ENCODE data around the gene TMEM263. TPM values are rescaled to one million over a fixed set of nuclear protein-coding genes. Genes with fewer than 3 reads are reported as not detected.
"Not testable (repeated sequence)": the region's sequence is repeated elsewhere in the genome, so short reads cannot be mapped to it uniquely, and the experiment has no call there.

Gene TMEM263
- total RNA-seq, 6 experiments from 2014 or later: 23.9 to 40.9 (median 38.1) TPM

DNA sequence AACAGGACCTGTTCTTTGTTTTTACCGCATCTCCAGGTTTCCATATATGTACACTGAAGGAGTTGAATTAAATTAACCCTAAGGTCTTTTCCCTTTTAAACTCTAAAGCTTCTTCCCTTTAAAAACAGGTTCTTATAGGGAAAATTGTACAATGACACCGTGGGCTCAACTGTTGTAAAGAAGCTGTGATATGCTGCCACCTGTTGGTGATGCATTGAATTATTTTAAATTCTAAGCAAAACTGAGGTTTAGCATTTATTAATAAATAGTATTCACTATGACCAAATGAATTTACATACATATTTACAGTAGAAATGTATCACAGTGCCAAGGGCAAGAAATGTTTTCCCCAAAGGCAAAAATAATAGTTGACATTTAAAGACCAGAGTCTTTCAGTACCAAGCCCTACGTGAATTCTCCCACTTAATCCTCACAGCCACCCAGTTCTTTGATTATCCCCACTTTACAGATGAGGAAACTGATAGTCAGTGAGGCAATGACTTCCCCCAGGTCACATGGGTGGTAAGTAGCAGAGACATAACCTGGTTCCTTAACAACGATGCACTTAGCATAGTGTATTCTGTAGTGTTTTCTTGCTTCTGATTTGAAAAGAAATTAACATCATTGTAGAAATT is 35.7 kb upstream of the TMEM263 start:
- ATAC-seq (peak; percentile 45 to 72 (median 70)), DNase-seq (no peak)
- Histone ChIP-seq H3K27me3 (no peaks in the 10 kb centered on the region), H3K9me3 (no peaks in the 10 kb centered on the region), H3K36me3 (no peaks in the 10 kb centered on the region), H3K27ac (no peak overlapping the region), H3K4me1 (no peaks in the 10 kb centered on the region), H3K4me3 (no peak overlapping the region)
- 27% methylated on average over 4 of the region's 4 CpGs for WGBS (ENCODE audit: insufficient coverage, low coverage, low lambda C conversion rate, missing lambda C conversion rate)
- no peak for TF ChIP-seq POLR2A (IDR thresholded peaks at IDR 0.05)
- TF ChIP-seq, protein P1, sequence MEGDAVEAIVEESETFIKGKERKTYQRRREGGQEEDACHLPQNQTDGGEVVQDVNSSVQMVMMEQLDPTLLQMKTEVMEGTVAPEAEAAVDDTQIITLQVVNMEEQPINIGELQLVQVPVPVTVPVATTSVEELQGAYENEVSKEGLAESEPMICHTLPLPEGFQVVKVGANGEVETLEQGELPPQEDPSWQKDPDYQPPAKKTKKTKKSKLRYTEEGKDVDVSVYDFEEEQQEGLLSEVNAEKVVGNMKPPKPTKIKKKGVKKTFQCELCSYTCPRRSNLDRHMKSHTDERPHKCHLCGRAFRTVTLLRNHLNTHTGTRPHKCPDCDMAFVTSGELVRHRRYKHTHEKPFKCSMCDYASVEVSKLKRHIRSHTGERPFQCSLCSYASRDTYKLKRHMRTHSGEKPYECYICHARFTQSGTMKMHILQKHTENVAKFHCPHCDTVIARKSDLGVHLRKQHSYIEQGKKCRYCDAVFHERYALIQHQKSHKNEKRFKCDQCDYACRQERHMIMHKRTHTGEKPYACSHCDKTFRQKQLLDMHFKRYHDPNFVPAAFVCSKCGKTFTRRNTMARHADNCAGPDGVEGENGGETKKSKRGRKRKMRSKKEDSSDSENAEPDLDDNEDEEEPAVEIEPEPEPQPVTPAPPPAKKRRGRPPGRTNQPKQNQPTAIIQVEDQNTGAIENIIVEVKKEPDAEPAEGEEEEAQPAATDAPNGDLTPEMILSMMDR (IDR thresholded peaks at IDR 0.05): peak; percentile 81 to 87 (median 84)
- intact Hi-C loops (cut with DNase I): no loop called here

DNA sequence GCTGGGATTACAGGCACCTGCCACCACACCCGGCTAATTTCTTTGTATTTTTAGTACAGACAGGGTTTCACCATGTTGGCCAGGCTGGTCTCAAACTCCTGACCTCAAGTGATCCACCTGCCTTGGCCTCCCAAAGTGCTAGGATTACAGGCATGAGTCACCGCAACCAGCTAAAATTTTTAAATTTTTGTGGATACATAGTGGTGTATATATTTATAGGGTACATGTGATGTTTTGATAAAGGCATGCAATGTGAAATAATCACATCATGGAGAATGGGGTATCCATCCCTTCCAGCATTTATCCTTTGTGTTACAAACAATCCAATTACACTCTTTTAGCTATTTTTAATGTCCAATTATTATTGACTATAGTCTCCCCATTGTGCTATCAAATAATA is 33.7 kb upstream of the TMEM263 start:
- H3K4me3 ChIP-seq; H3K27ac ChIP-seq; ATAC-seq; H3K27me3 ChIP-seq; H3K36me3 ChIP-seq; DNase-seq; H3K9me3 ChIP-seq; intact Hi-C loops (cut with DNase I); H3K4me1 ChIP-seq: not testable (repeated sequence)
- 67% methylated on average over 2 of the region's 2 CpGs for WGBS (ENCODE audit: insufficient coverage, low coverage, low lambda C conversion rate, missing lambda C conversion rate)

DNA sequence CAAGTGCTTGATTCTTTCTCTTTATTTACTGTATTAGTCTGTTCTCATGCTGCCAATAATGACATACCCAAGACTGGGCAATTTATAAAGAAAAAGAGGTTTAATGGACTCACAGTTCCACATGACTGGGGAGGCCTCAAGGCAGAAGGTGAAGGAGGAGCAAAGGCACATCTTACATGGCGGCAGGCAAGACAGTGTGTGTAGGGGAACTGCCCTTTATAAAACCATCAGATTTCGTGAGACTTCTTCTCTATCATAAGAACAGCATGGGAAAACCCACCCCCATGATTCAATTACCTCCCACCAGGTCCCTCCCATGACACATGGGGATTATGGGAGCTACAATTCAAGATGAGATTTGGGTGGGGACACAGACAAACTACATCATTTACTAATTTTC is 32.1 kb upstream of the TMEM263 start:
- 95% methylated on average over 2 of the region's 2 CpGs for WGBS (ENCODE audit: insufficient coverage, low coverage, low lambda C conversion rate, missing lambda C conversion rate)
- intact Hi-C loops (cut with DNase I); H3K4me1 ChIP-seq; H3K36me3 ChIP-seq; H3K4me3 ChIP-seq; H3K9me3 ChIP-seq; H3K27ac ChIP-seq; ATAC-seq; DNase-seq; H3K27me3 ChIP-seq: not testable (repeated sequence)

DNA sequence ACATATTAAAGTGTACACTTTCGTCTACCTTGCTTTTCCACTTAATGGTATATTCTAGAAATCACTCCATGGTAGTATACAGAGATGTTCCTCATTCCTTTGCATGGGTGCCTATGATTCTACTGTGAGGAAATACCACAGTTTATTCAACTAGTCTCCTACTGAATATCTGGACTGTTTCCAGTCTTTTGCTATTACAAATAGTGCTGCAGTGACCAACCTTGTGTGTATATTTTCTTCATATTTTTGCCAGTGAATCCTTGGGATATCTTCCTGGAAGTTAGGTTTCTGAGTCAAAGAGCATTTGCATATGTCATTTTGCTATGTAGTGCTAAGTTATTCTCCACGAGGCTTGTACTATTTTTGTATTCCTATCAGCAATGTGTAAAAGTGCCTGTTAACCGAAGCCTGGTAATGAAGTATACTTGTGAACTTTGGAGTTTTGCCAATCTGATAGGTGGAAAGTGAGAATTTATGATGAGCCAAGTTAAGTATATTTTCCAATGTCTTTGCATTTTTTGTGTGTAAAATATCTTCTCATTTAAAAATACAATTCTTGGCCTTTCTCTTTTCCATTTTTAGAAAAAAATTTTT is 31.3 kb upstream of the TMEM263 start:
- H3K4me1 ChIP-seq: no peaks in the 10 kb centered on the region
- DNase-seq (no peak), ATAC-seq (no peak)
- WGBS (ENCODE audit: insufficient coverage, low coverage, low lambda C conversion rate, missing lambda C conversion rate): 54% methylated on average over 3 of the region's 3 CpGs
- H3K27me3 ChIP-seq: no peaks in the 10 kb centered on the region
- no peak overlapping the region for H3K27ac ChIP-seq
- H3K9me3 ChIP-seq: no peaks in the 10 kb centered on the region
- intact Hi-C loops (cut with DNase I): no loop called here
- no peak for TF ChIP-seq POLR2A (IDR thresholded peaks at IDR 0.05)
- TF ChIP-seq, protein P1 (IDR thresholded peaks at IDR 0.05): no peak
- no peaks in the 10 kb centered on the region for H3K36me3 ChIP-seq
- H3K4me3 ChIP-seq: no peak overlapping the region

DNA sequence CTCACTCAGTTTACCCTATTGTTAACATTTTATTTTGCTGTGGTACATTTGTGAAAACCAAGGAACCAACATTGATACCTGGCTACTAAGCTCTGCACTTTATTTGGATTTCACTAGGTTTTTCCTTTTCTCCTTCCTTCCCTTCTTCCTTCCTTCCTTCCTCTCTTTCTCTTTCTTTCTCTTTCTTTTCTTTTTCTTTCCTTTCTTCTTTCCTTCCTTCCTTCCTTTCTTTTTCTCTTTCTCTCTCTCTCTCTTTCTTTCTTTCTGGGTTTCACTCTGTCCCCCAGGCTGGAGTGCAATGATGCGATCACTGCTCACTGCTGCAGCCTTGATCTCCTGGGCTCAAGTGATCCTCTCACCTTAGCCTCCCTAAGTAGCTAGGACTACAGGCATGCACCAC is 29.1 kb upstream of the TMEM263 start:
- 100% methylated on average over 1 of the region's 1 CpG for WGBS (ENCODE audit: insufficient coverage, low coverage, low lambda C conversion rate, missing lambda C conversion rate)
- Histone ChIP-seq H3K36me3 (no peaks in the 10 kb centered on the region), H3K27me3 (no peaks in the 10 kb centered on the region), H3K27ac (no peak overlapping the region), H3K4me1 (no peaks in the 10 kb centered on the region), H3K9me3 (no peaks in the 10 kb centered on the region), H3K4me3 (no peak overlapping the region)
- DNase-seq (no peak), ATAC-seq (no peak)
- intact Hi-C loops (cut with DNase I): no loop called here
- no peak for TF ChIP-seq POLR2A (IDR thresholded peaks at IDR 0.05)
- TF ChIP-seq, protein P1 (IDR thresholded peaks at IDR 0.05): no peak

All from right lobe of liver (tissue), 6 donors.